Retinal pigment epithelial cell (primary cell): Measurements from ENCODE around the gene HEATR5A.
"Not testable (repeated sequence)": the region's sequence is repeated elsewhere in the genome, so short reads cannot be mapped to it uniquely, and the experiment has no call there.

Source experiments
- DNase-seq: peaks from one replicate; pipeline ENCODE4 v3.0.0-alpha.2; 2010; ENCODE audit warnings: low read depth
- H3K4me3 ChIP-seq: 2 replicates; pipeline ENCODE4 v1.5.1; 2011; ENCODE audit warnings: mild to moderate bottlenecking, low read length, control low read depth, moderate library complexity
- TF ChIP-seq, protein P1 (sequence below): conservative IDR thresholded peaks from 2 replicates; pipeline ENCODE4 v1.5.1; 2011; ENCODE audit warnings: low read depth, low read length, control low read depth, inconsistent platforms

The HEATR5A gene

DNA sequence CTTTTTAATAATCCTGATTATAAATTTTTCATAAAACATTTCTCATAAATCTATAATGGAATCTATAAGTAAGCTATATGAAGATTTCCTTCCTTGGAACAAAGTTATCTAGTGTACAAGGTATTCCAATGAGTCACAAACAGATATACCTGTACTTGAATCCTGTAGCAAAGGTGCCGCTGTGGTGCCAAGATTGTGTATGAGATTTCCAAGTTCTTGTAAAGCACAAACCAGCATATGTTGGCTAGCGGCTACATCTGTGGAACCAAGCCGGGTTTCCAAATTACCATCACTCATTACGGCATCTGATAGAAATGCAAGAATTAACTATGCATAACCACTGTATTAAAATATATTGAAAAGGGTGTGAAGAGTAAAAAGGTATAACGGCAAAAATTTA lies 34.1 kb downstream of the HEATR5A start:
- DNase-seq, result no peak
- H3K4me3 ChIP-seq, result no peak overlapping the region
- TF ChIP-seq, protein P1, sequence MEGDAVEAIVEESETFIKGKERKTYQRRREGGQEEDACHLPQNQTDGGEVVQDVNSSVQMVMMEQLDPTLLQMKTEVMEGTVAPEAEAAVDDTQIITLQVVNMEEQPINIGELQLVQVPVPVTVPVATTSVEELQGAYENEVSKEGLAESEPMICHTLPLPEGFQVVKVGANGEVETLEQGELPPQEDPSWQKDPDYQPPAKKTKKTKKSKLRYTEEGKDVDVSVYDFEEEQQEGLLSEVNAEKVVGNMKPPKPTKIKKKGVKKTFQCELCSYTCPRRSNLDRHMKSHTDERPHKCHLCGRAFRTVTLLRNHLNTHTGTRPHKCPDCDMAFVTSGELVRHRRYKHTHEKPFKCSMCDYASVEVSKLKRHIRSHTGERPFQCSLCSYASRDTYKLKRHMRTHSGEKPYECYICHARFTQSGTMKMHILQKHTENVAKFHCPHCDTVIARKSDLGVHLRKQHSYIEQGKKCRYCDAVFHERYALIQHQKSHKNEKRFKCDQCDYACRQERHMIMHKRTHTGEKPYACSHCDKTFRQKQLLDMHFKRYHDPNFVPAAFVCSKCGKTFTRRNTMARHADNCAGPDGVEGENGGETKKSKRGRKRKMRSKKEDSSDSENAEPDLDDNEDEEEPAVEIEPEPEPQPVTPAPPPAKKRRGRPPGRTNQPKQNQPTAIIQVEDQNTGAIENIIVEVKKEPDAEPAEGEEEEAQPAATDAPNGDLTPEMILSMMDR, result no peak

DNA sequence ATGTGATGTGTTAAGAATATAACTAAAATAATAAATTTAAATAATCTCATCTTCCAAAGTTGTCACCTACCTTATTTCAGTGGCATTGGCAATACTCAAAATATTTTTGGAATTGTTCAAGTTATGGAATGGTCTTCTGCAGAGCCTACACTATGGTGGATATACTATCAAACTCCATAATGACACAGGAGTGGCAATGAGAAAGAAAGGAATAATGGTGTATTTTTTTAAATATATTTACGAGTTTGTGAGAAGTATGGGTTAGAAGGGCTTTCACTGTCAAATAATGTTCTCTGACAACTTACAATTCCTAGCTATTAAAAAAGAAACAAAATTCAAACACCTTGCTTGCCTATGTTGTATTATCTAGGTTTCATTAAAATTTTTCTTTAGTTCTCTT lies 38.1 kb downstream of the HEATR5A start:
- DNase-seq, result no peak
- no peak overlapping the region for H3K4me3 ChIP-seq
- TF ChIP-seq, protein P1, result no peak

DNA sequence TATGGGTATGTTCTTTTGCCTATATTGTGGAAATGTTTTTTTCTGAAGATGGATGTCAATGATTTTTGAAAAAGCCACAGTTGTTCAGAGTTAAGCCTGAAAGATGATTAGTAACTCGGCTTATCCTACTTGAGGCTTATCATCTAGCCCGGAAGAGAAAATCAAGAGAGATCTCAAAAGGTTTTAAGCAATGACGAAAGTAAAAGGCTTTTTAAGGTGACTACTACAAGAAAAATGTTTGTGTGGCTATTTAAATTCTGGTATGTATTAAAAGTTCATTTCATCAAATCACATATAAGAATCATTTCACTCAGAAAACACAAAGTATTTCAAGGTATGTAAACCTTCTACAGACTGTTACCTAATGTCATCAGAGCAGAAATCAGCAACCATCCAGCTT lies 40.2 kb downstream of the HEATR5A start:
- DNase-seq, result peak; percentile 87
- no peak overlapping the region for H3K4me3 ChIP-seq
- TF ChIP-seq, protein P1, result no peak

DNA sequence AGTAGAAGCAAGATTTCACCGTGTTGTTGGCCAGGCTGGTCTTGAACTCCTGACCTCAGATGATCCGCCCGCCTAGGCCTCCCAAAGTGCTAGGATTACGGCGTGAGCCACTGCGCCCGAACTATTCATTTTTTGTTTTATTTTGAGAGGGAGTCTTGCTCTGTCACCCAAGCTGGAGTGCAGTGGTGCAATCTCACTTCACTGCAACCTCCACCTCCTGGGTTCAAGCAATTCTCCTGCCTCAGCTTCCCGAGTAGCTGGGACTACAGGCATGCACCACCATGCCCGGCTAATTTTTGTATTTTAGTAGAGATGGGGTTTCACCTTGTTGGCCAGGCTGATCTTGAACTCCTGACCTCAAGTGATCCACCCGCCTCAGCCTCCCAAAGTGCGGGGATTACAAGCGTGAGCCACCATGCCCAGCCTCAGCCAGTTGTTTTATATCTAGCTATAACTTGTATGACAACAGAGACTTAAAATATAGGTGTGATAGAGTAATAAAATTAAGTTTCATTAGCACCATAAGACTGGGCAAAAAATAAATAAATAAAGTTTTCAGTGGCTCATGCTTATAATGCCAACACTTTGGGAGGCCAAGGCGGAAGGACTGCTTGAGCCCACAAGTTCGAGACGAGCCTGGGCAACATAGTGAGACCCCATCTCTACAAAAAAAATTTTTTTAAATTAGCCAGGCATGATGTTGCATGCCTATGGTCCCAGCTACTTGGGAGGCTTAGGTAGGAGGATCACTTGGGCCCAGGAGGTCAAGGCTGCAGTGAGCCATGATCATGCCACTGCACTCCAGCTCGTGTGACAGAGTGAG lies 41.0 kb downstream of the HEATR5A start:
- not testable (repeated sequence) for DNase-seq

DNA sequence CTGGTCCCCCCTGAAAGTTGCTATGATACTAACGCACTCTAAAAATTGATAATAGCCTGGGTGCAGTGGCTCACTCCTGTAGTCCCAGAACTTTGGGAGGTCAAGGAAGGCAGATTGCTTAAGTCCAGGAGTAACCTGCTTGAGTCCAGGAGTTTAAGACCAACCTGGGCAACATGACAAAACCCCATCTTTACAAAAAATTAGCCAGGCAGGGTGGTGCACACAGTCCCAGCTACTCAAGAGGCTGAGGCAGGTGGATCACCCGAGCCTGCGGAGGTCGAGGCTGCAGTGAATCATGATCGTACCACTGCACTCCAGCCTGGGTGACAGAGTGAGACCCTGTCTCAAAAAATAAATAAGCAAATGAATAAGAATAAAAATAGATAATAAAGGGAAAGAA lies 42.9 kb downstream of the HEATR5A start:
- TF ChIP-seq, protein P1, result no peak

More for the DNA sequence above, 41.0 kb downstream of the HEATR5A start:
- not testable (repeated sequence) for H3K4me3 ChIP-seq

DNA sequence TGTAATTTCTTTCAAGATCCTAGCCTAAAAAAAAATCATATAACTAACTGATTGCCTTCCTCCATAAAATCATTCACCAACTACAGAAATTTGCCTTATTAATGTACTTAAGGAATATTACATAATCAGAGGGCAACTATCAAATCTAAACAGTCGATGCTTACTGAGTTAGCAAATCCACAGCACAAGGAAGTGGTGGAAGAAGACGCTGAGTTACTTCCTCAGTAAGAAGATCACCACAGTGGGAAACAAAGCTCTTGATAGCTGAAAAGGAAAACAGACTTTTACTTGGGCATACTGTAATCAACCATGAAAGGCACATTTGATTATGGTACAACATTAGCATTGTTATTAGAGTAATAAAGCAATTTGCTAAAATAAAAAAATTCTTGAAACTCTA lies 48.7 kb downstream of the HEATR5A start:
- DNase-seq, result no peak
- no peak overlapping the region for H3K4me3 ChIP-seq
- TF ChIP-seq, protein P1, result no peak

More for the DNA sequence above, 42.9 kb downstream of the HEATR5A start:
- H3K4me3 ChIP-seq, result no peak overlapping the region
- no peak for DNase-seq

DNA sequence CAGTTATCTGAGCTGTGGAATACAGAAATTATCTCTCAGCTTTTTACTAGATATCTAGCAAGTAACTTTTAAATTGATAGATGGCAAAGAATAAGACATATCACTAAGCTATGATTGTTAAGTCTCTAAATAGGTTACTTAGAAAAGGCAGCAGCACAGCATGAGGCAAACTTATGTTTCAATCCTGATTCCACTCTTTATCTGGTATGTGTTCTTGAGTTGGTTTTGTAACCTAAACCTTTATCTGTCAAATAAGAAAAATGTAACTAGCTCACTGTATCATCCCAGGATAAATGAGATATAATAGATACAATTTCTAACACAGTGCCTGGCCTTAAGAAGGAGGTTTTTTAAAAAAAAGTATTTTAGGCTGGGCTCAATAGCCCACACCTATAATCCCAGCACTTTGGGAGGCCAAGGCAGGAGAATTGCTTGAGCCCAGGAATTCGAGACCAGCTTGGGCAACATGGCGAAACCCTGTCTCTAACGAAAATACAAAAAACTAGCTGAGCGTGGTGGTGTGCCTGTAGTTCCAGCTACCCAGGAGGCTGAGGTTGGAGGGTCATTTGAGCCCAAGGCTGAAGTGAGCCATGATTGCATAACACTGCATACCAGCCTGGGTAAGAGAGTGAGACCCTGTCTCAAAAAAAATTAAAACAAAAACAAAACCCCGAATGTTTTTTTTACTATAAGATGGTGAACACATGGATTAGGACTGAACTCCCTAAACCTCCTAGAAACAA lies 56.8 kb downstream of the HEATR5A start:
- DNase-seq, result no peak
- TF ChIP-seq, protein P1, result no peak
- H3K4me3 ChIP-seq, result no peak overlapping the region
